GM15510 (cell line): ENCODE measurements around the gene EXD3.

Experiments
- POLR2A ChIP-seq: IDR thresholded peaks from 3 replicates; pipeline ENCODE4 v1.6.1; 2011; ENCODE audit warnings: borderline replicate concordance; ENCODE audit not compliant: insufficient read length; ENCODE audit errors: extremely low read depth

Gene EXD3

GRCh38 chr9:137314561-137315560 is 108.1 kb downstream of the EXD3 start:
- TF ChIP-seq POLR2A = no peak

- TF ChIP-seq POLR2A = no peak
Measured at GRCh38 chr9:137313956-137314560, 108.9 kb downstream of the EXD3 start.

- no peak for TF ChIP-seq POLR2A
Measured at GRCh38 chr9:137313326-137313936, 109.5 kb downstream of the EXD3 start.

GRCh38 chr9:137312852-137313325 is 110.1 kb downstream of the EXD3 start:
- TF ChIP-seq POLR2A = no peak

- TF ChIP-seq POLR2A = no peak
Measured at GRCh38 chr9:137311986-137312851, 110.7 kb downstream of the EXD3 start.

GRCh38 chr9:137311171-137311985 is 111.6 kb downstream of the EXD3 start:
- TF ChIP-seq POLR2A = no peak

GRCh38 chr9:137310189-137311052 is 112.5 kb downstream of the EXD3 start:
- no peak for TF ChIP-seq POLR2A

- no peak for TF ChIP-seq POLR2A
Measured at GRCh38 chr9:137309368-137310188, 113.4 kb downstream of the EXD3 start.

- TF ChIP-seq POLR2A = no peak
Measured at GRCh38 chr9:137308057-137308619, 114.8 kb downstream of the EXD3 start.

- no peak for TF ChIP-seq POLR2A
Measured at GRCh38 chr9:137307255-137308056, 115.5 kb downstream of the EXD3 start.

GRCh38 chr9:137306850-137307254 is 116.1 kb downstream of the EXD3 start:
- no peak for TF ChIP-seq POLR2A
